Measurements from ENCODE around the gene BRK1. TPM values are rescaled to one million over a fixed set of nuclear protein-coding genes. Genes with fewer than 3 reads are reported as not detected.
"Not testable (repeated sequence)": the region's sequence is repeated elsewhere in the genome, so short reads cannot be mapped to it uniquely, and the experiment has no call there.

The BRK1 gene
- total RNA-seq, 1 donor = 126 TPM

DNA sequence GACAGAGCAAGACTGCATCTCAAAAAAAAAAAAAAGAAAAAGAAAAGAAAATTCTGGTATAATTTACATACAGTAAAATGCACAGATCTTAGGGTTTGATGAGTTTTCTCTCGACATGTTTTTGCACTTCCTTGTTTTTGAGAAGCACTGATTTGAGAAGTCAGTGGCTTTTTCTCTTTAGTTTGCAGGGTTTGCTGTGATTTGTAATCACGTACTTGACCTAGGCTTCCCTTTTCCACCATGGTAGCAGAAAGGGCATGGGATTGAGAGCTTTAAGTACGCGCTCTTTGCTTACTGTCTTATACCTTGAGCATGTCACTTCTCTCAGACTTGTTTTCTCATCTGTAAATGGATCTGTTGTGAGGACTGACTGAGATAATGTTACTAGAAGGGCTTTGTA is 30.2 kb downstream of the BRK1 start:
- TF ChIP-seq, protein P1, sequence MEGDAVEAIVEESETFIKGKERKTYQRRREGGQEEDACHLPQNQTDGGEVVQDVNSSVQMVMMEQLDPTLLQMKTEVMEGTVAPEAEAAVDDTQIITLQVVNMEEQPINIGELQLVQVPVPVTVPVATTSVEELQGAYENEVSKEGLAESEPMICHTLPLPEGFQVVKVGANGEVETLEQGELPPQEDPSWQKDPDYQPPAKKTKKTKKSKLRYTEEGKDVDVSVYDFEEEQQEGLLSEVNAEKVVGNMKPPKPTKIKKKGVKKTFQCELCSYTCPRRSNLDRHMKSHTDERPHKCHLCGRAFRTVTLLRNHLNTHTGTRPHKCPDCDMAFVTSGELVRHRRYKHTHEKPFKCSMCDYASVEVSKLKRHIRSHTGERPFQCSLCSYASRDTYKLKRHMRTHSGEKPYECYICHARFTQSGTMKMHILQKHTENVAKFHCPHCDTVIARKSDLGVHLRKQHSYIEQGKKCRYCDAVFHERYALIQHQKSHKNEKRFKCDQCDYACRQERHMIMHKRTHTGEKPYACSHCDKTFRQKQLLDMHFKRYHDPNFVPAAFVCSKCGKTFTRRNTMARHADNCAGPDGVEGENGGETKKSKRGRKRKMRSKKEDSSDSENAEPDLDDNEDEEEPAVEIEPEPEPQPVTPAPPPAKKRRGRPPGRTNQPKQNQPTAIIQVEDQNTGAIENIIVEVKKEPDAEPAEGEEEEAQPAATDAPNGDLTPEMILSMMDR (IDR thresholded peaks at IDR 0.05; ENCODE audit: insufficient read depth, low read depth, low read length) = no peak
- no peak overlapping the region for H3K4me3 ChIP-seq (ENCODE audit: low read depth, low read length)
- no peak for DNase-seq (ENCODE audit: low read depth)

DNA sequence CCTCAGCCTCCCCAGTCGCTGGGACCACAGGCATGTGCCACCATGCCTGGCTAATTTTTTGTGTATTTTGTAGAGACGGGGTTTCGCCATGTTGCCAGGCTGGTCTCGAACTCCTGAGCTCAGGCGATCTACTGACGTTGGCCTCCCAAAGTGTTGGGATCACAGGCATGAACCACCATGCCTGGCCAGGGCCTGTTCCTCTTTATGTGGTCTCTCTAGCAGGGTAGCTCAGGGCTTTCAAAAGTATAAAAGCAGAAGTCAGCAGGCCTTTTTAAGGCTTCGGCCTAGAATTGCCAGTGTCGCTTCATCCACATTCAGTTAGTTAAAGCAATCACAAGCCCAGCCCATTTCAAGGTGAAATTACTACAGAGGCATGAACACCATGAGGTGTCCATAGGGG is 33.8 kb downstream of the BRK1 start:
- DNase-seq (ENCODE audit: low read depth) = no peak
- TF ChIP-seq, protein P1 (IDR thresholded peaks at IDR 0.05; ENCODE audit: insufficient read depth, low read depth, low read length) = no peak
- no peak overlapping the region for H3K4me3 ChIP-seq (ENCODE audit: low read depth, low read length)

DNA sequence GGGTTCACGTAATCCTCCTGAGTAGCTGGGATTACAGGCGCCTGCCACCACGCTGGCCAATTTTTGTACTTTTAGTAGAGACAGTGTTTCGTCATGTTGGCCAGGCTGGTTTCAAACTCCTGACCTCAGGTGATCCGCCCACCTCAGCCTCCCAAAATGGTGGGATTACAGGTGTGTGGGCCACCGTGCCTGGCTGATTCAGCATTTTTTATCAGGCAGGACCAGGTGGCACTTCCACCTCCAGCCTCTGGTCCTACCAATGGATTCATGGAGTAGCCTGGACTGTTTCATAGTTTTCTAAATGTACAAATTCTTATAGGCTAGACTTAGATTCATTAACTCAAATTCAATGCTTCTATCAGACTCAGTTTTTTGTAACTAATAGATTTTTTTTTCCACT is 35.5 kb downstream of the BRK1 start:
- TF ChIP-seq, protein P1 (IDR thresholded peaks at IDR 0.05; ENCODE audit: insufficient read depth, low read depth, low read length) = no peak
- no peak for DNase-seq (ENCODE audit: low read depth)
- H3K4me3 ChIP-seq (ENCODE audit: low read depth, low read length) = no peak overlapping the region

DNA sequence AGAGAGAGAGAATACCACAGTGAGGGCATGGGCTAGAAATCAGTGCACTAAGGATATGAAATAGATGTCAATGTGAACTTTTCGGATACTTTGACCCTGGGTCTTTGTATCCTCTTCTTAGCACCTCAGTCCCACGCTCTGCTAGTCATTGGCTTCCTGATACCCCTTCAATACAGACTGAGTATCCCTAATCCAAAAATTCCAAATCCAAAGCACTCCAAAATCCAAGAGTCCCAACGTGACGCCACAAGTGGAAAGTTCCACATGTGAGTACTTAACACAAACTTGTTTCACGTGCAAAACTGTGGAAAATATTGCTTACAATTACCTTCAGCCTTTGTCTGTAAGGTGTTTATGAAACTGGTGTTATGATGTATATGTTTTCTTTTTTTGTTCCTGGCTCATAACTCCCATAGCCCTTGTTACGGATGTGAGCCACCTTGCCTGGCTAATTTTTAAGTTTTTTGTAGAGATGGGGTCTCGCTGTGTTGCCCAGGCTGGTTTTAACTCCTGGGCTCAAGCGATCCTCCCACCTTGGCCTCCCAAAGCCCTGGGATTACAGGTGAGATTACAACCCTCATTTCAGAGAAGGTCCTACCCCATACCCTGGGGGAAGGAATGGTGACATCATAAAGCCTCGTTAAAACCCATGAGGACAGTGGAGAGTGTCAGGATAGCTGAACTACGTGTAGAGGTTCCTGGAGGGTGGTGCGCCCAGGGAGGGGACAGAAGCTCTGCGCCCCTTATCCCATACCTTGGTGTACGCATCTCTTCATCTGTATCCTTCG is 39.1 kb downstream of the BRK1 start:
- TF ChIP-seq, protein P1 (IDR thresholded peaks at IDR 0.05; ENCODE audit: insufficient read depth, low read depth, low read length) = no peak
- H3K4me3 ChIP-seq (ENCODE audit: low read depth, low read length) = no peak overlapping the region
- DNase-seq (ENCODE audit: low read depth) = no peak

DNA sequence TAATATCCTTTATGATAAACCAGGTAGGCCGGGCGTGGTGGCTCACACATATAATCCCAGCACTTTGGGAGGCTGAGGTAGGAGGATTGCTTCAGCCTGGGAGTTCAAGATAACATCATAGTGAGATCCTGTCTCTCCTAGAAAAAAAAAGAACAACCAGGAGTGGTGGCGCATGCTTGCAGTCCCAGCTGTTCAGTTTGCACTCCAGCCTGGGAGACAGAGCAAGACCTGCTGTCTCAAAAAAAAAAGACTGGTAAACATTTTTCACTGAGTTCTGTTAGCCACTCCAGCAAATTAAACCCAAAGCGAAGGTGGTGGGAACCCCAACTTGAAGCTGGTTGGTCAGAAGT is 39.6 kb downstream of the BRK1 start:
- no peak for DNase-seq (ENCODE audit: low read depth)
- TF ChIP-seq, protein P1 (IDR thresholded peaks at IDR 0.05; ENCODE audit: insufficient read depth, low read depth, low read length) = no peak
- no peak overlapping the region for H3K4me3 ChIP-seq (ENCODE audit: low read depth, low read length)

DNA sequence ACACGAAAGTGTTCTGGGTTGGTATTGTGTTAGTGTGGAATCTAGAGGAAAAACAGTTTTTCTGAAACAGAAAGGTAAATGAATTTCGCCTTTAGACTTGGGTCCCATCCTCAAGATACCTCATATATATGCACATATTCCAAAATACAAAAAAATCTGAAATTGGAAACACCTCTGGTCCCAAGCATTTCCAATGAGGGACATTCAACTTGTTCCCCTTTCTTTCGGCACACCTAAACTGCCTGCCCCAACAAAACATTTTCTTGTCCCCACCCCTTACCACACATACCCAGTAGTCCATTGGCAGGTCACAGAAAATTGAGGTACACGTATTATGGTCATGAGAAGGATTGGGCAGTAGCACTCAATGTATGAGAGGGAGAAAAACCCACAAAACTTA is 40.2 kb downstream of the BRK1 start:
- no peak overlapping the region for H3K4me3 ChIP-seq (ENCODE audit: low read depth, low read length)
- TF ChIP-seq, protein P1 (IDR thresholded peaks at IDR 0.05; ENCODE audit: insufficient read depth, low read depth, low read length) = no peak
- DNase-seq (ENCODE audit: low read depth) = no peak

DNA sequence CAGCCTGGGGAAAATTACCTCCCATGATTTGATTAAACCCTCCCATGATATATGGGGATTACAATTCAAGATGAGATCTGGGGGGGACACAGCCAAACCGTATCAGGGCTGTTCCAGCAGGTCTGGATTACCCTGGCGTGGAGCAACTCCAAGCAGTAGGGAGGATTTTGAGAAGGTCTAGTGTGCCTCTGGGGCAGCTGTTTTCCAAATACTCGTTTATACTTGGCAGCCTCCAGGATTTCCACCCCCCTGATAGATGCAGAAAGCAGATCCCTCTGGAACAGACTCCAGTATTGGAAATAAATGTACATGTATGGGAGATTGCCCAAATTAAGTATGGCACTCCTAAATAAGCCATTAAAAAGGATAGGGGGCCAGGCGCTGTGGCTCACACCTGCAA is 41.6 kb downstream of the BRK1 start:
- TF ChIP-seq, protein P1 (IDR thresholded peaks at IDR 0.05; ENCODE audit: insufficient read depth, low read depth, low read length) = no peak
- DNase-seq (ENCODE audit: low read depth) = no peak
- H3K4me3 ChIP-seq (ENCODE audit: low read depth, low read length) = no peak overlapping the region

DNA sequence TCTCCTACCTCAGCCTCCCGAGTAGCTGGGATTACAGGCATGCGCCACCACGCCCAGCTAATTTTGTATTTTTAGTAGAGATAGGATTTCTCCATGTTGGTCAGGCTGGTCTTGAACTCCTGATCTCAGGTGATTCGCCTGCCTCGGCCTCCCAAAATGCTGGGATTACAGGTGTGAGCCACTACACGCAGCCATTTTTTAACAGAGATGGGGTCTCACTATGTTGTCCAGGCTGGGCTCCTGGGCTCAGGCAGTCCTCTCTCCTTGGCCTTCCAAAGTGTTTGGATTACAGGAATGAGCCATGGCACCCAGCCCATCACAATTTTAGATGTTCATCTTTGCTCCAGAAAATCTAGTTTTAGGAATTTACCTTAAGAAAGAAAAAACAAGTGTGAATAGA is 43.1 kb downstream of the BRK1 start:
- not testable (repeated sequence) for DNase-seq (ENCODE audit: low read depth); H3K4me3 ChIP-seq (ENCODE audit: low read depth, low read length)

Measured in fibroblast of villous mesenchyme (primary cell).